ENCODE data around the gene ZIC3.

Gene ZIC3

GRCh38 chrX:137574102-137574783 is 8.3 kb downstream of the ZIC3 start:
- no peak for DNase-seq

GRCh38 chrX:137574784-137575293 is 8.9 kb downstream of the ZIC3 start:
- no peak for DNase-seq

- DNase-seq = no peak
These were observed 9.8 kb downstream of the ZIC3 start for GRCh38 chrX:137575596-137576255.

GRCh38 chrX:137587151-137587550 is 21.2 kb downstream of the ZIC3 start:
- DNase-seq = no peak

- DNase-seq = no peak
These were observed 34.8 kb downstream of the ZIC3 start for GRCh38 chrX:137600769-137601168.
